NCI-H526 treated with DMSO at 0.1 percent for 48 hours (cell line): ENCODE data around the gene MAP3K8.

ENCODE experiments used
- DNase-seq: peaks from one replicate; lab custom pipeline; 2025; lab: John Stamatoyannopoulos, UW

The MAP3K8 gene

GRCh38 chr10:30490289-30491000 lies 56.5 kb downstream of the MAP3K8 start:
- no peak for DNase-seq

DNA sequence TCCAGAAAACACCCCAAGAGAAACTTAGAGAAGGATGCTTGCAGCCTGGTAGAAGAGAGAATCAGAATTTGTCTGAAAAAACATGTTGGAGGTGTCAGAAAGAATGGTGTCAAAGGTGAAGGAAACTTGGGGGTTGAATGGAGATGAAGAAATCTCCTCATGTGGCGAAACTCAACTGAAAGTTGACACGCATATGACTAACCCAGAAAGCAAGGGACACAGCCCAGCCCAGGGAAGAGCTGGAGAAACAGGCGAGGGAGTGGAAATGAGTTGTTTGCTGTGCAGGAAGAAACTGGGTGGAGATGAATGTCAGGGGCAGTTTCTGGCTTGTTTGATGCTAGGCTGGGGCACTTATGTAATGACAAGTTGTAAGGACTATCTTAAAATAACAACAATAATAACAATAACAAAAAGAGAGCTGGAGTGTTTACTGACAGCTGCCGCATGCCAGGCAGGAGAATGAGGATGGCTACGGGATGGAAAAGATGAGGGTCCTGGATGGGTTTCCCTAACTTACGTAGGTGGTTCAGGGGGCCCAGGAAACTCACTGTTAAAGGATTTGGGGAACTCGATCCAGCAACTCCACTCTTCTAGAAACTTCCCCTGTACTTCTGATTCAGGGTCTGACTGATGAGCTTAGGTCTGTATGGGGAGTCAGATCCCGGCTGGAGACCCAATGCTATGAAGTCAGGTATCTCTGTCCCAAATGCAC lies 57.4 kb downstream of the MAP3K8 start:
- DNase-seq: no peak

GRCh38 chr10:30491916-30492515 lies 58.0 kb downstream of the MAP3K8 start:
- DNase-seq: no peak

- no peak for DNase-seq
Observed at GRCh38 chr10:30493609-30494530, 59.9 kb downstream of the MAP3K8 start.

DNA sequence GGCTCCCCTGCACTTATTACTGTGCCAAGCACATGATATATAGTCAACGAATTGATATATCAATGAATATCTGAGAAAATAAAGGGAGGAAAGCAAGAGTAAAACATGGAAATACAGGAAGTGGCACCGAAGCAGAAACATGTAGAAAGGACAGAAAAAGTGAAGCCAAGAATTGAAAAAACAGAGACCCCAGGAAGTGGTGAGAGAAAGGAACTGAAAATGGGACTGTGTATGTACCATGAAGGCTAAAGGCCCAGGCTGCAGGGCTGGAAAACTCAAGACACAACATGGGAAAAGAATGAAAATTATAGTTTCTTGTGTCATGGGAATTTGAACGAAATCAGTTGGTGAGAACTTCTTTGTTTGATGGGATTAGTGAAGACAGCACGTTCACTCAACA lies 60.6 kb downstream of the MAP3K8 start:
- DNase-seq: no peak

- no peak for DNase-seq
Observed at GRCh38 chr10:30495687-30496086, 61.7 kb downstream of the MAP3K8 start.

DNA sequence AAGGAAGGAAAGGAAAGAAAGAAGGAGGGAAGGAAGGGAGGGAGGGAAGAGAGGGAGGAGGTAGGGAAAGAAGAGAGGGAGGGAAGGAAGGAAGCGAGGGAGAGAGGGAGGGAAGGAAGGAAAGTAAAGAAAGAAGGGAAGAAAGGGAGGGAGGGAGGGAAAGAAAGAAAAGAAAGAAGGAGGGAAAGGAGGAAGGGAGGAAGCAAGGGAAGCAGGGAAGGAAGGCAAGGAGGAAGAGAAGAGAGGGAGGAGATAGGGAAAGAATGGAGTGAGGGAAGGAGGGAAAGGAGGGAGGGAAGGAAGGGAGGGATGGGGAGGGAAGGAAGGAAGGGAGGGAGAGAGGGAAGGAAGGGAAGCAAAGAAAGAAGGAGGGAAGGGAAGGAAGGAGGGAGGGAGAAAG lies 65.8 kb downstream of the MAP3K8 start:
- no peak for DNase-seq

DNA sequence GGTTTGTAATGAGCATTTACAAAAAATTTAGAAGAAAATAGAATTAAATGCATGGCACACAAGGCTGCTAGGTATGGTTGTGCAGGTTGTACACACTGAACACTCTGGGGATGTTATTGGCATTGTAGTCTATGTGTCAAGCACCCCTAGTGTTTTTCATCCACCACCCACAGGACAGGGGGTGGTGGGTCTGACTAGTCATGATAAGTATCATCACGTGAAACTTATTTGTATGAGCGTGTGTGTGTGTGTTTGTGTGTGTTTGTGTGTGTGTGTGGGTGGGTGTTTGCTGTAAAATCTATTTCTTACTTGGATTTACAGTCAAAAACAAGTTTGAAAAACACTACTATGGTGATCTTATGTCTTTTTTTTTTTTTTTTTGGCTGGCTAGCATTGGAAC lies 66.5 kb downstream of the MAP3K8 start:
- DNase-seq: no peak

DNA sequence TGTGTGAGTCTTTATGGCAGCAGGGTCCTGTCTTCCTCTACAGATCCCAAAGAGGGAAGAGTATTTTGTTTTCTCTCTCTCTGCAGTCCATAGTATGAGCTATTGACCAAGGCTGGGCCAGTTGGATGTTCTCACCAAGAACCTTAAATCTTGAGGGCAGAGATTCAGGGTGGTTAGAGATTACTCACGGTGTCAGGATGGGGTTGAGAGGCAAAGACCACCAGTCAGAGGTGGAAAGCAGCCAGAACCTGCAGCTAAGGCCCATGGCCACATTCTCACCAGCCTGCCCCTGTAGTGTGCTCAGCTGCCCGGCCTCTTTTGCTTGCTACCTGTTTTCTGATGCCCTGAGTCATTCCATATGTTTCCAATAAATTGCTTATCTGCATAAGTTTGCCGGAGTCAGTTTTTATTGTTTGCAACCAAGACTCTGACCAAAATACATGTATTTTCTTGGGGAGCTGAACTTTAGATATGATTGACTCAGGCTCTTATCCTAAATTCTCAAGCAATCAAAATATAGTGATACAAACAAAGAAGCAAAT lies 67.0 kb downstream of the MAP3K8 start:
- DNase-seq: no peak

DNA sequence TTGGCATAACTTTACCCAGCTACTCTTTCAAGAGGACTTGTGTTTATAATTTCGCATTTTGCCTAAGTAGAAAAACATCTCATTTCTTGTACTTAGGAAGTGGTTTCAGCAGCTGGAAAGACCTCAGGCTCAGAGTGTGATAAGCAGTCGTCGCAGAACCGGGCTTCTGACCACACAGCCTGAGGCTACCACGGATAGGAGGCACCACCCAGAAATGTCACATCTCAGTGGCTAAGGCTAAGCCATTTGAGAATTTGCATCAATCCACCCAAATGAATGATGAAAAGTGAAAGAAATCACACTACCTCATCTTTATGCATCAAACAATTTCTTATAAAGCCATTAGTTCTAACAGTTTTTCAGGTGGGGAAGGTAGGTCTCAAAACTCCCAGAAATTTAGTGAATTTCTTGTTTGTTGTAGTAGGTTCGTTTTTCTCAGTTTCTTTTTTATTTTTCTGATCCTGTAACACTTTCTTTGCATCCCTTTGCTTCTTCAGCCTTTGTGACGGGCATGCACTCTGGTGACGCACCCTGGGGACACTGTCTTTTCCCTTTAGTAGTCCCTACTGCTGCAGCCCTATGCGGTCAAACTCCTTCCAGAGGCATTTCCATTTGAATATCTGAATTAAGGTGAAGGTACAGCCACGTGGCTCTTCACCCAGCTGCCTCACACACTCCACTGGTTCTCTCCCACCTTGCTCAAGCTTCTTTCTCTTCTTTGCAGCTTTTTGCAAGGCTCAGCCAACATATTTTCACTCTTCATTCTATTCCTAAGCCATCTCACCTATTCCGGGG lies 68.5 kb downstream of the MAP3K8 start:
- no peak for DNase-seq

DNA sequence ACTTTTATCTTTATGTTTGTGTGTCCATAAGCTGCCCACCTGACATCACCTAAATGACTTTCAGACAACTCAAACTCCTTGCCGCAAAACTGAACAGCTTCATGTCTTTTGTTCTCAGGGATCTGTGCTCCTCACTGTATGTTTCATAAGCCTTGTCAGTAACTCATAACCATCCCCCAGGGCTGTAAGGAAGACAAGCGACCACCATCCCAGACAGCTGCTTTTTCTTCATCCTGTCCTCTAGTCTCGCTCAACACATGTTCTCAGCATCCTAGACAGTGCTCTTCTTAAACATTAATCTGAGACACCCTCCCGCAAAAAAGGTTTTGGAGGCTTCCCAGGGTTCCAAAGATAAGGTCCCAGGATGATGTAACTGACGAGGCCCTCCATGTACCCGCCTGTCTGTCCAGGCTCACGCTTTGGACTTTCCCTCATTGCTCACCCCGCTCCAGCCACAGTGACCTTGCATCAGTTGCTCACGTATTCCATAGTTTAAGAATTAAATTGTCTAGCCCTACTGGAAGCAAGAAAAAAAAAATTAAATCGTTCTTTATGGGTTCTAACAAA lies 69.8 kb downstream of the MAP3K8 start:
- DNase-seq: no peak

DNA sequence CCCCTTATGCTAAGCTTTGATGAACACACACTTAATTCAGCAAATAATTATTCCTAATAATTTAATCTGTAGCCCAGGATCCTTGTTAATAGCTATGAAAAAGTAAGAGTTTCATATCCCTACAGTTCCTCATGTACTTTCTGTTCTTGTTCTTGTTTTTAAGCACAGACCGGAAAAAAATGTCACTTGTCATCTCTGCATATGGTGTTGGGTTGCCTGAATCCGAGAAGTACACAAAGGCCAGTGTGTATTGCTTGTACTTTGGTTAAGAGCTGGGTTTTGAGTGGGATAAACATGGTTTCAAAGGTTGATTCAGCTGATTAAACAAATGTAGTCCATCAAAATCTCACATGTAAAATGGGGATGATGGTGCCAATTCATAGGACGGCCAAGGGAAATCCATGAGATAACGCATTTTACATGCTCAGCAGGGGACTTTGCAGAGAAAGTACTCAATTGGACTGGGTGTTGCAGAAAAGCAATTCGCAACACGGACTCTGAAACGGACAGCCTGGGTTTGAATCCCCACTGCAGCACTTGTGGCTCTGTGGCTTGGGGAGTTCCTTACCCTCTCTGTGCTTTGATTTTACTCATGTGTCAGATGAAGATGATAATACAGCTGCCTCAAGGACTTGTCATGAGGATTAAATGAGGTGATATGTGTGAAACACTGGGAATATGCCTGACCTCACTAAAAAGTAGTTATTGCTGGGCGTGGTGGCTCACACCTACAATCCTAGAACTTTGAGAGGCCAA lies 71.7 kb downstream of the MAP3K8 start:
- no peak for DNase-seq

DNA sequence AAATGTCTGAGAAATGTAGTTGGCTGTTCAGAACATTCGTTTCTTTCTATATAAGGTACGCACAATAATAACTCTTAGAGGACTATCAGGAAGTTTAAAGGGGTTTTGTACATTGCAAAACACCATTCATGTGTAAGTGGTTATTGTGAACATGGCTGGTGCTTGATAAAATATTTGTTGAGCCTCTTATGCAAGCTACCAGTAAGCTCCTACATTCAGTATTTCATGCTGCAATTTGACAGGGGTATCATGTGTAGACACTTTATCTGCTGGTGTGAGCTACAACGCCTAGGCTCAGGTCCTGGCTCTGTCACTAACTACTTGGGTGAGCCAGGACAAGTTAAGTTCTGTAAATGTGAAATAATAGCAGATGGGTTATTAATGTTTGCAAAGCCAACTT lies 75.5 kb downstream of the MAP3K8 start:
- no peak for DNase-seq

DNA sequence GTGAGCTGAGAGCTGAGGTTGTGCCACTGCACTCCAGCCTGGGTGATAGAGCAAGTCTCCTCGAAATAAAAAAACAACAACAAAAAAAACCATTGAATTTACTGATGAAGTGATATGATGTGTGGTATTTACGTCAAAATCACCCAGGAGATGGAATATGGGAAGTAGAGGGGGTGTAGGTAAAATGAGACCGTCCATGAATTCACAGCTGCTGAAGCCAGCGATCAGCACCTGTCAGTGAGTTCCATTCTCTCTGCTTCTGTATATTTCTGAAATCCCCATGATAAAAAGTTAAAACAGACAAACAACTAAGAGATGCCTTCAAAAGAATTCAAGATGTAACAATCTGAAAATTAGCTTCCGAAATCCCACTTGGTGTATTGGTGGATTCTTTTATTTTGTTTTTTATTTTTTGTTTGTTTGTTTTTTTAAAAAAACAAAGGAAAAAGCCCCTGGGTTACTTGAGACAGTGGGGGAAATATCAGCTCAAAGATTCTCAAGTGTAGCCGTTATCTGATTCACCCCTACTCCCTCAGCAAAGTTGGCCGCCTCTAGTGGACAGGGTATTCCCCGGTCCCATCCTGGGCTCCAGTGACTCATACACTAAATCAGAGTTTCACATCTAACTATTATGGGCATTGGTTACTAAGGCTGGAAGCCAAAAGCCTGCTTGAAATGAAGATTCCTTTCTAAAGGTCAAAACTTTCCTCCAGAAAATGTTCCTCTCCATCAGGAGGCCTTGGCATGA lies 76.4 kb downstream of the MAP3K8 start:
- DNase-seq: no peak

DNA sequence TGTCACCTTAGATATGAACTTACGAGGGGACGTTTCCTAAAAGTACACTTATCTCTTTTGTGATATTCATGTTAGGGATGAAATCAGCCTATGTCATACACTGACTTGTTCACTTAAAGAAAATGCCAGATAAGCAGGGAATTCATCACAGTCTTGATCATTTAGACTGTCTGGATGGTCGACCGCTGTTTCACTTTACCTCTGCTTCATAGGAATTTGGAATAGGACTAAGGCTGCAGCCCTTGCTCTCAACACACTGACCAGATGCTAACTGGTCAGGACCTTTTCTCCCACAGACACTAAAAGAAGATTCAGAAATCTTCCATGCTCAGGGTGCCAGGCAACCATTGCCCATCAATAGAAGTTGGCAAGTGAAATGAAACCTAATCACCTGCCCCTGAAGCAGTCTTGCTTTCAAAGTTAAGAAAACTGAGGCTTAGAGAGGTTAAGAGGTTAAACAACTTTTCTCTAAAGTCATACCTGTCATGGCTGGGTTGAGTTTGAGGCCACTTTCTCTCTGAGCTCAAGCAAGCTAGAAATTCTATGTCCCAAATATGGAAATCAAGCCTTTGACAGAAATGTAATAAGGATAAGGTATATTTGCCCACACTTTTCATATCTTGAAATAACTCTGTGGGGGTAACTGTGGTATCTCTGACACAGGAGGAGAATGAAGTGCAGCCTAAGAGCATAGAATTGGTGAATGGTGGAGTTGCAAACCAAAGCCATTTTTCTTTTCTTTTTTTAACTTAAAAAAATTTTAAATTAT lies 77.1 kb downstream of the MAP3K8 start:
- DNase-seq: no peak
